HG03558 (cell line): ENCODE results near the gene C10orf88.
"Not testable (repeated sequence)": the region's sequence is repeated elsewhere in the genome, so short reads cannot be mapped to it uniquely, and the experiment has no call there.

ENCODE experiments used
- ATAC-seq: cut with Tn5 transposase; IDR thresholded peaks from one replicate; pipeline ENCODE4 v1.9.1; 2021; ENCODE audit warnings: moderate number of reproducible peaks; ENCODE audit not compliant: unreplicated experiment; ENCODE audit errors: extremely low read depth

The C10orf88 gene

DNA sequence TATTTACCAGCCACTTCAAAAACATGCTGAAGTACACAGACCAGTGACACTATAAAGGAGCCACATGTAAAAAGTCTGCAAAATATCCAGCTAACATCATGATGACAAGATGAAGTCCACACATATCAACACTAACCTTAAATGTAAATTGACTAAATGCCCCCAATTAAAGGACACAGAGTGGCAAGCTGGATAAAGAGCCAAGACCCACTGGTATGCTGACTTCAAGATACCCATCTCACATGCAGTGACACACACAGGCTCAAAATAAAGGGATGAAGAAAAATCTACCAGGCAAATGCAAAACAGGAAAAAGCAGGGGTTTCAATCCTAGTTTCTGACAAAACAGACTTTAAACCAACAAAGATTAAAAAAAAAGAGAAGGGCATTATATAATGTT, 12.9 kb upstream of the C10orf88 start:
- no peak for ATAC-seq

DNA sequence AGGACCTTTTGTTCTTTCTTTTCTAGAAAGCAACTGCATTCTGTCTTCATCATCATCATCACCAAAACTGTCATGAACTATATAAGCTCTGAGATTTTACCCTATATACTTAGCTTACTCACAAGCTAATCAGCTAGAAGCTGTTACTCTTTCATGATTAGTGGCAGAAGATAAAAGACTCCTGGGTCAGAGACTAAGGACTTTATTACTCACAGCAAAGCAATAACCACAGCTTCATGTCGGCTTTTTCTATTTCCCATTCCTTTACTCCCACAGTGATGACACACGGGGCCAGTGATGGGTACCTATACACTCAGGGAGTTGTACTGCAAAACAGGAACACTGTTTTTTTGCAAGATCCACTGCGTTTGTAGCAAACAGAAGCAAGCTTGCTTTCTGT, 8.4 kb upstream of the C10orf88 start:
- no peak for ATAC-seq

DNA sequence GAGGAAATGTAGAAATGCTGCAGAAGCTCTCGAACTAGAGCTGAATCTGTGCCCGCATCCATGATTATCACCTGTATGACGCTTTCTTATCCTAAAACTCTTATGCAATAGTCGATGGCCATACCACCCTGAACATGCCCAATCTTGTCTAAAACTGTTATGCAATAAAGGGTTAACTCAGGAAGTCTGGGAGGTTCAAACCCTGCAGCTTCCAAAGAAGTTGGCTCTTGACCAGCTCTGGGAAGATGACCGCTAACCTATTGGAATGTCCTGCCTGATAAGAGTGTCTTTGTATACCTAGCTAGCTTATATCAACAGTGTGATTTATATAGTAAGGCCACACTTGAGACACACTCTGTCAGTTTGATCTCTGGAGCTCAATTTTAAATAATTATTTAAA, 3.4 kb upstream of the C10orf88 start:
- no peak for ATAC-seq

GRCh38 chr10:122955892-122956291, 1.9 kb upstream of the C10orf88 start:
- no peak for ATAC-seq

GRCh38 chr10:122954731-122955050, 664 bp upstream of the C10orf88 start:
- ATAC-seq, result no peak

GRCh38 chr10:122949296-122949695, 4.7 kb downstream of the C10orf88 start:
- ATAC-seq, result no peak

GRCh38 chr10:122939856-122940543, 14.0 kb downstream of the C10orf88 start:
- ATAC-seq, result no peak

DNA sequence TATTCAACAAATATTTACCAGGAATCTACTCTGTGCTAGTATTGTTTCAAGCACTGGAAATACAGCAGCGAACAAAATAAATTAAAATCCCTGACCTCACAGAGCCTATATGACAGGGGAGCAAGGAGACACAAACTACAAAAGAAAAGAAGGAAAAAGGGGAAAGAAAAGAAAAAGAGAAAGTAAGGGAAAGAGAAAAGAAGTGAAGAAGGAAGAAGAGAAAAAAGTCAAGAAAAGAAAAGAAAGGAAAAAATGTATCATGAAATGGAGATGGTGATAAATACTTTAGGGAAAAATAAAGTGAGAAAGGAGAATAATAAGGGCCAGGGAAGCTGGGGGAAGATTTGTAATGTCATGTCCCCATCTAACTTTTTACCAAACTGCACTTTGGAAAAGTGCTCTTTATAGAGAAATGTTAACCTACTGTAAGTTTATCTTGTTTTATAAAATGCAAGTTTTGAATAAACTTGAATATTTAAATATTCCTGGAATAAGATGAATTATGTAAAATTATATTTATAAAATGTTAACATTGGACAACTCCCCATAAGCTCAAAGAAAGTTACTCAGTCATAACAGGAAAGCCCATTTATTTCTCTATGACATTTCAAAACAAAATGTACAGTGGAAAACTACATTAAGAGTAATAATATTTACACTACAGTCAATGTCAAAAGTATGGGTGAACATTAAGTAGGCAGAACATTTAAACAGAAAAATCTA, 14.7 kb downstream of the C10orf88 start:
- ATAC-seq, result no peak

DNA sequence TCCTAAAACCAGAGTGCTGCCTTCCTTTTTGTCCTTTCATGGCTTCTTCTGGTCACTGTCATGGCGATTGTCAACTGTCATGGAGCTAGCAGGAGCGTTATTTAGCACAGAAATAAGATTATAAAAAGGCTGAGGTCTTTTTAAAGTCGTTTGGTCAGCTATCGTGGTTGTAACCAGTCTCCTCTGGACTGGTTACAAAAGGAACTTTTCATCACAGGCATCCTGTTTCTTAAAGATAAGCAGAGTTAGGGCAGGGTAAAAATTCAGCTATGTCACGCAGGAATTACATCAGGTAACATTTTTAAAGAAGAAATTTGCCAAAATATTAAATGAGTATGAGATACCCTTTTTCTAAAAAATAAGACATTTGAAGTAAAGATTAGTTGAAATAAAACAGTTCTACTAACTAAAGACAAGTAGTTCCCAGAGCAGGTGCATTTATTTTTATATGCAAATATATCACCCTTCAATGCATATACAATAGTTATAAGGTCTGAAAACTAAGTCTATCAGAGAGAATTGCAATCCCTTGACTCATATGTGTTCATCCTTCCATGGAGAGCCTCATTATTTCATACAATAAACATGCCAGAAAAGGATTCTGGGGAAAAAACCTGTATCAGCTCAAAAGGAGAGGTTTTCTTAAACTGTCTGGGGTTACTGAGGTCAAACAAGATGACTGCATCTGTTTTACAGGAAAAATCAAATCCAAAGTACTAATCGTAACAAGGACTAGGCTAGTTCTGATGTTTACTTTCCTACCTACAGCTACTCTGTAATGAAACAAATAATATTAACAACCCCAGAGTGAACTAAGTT, 22.7 kb downstream of the C10orf88 start:
- no peak for ATAC-seq

DNA sequence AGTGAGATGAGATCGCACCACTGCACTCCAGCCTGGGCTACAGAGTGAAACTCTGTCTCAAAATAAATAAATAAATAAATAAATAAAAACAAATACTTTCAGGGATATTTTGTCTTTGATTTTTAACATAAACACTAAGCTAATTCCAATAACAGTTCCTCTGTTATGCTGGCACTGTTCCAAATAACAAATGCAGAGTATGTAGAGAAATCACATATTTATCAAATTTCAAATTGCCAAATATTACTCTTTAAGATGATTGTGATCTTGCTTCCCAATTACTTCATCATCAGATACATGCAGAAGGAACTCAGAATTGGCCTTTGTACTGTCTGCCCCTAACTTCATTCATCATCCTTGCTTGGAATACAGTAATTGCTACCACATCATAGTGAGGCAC, 23.9 kb downstream of the C10orf88 start:
- no peak for ATAC-seq

GRCh38 chr10:122915700-122916099, 38.3 kb downstream of the C10orf88 start:
- ATAC-seq, result no peak

DNA sequence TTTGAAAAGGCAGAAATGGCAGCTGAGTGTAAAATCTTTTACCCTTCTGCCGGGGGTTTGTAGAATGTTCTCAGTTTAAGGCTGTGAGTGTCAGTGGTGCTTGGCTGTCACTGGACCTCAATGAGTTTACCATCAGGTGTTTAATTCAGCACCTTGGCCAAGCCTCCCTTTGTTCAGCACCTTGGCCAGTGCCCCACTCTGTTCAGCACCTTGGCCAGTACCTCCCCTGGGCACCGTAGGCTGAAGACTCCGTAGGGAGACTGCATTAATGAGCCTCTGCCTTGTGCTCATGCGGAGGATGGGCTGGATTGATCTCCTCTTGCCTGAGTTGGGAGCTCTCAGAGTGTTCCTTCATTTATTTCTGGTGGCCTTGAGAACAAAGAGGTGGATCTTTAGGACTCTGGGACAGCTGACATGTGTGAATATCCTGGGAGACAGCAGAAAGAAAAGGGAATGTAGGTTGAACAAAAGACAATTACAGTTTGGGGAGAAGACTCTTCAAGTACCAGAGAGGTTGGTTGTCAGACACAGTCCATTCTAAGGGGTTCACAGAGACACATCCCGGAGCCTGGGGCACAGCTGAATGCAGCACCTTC, 42.0 kb downstream of the C10orf88 start:
- ATAC-seq, result no peak

DNA sequence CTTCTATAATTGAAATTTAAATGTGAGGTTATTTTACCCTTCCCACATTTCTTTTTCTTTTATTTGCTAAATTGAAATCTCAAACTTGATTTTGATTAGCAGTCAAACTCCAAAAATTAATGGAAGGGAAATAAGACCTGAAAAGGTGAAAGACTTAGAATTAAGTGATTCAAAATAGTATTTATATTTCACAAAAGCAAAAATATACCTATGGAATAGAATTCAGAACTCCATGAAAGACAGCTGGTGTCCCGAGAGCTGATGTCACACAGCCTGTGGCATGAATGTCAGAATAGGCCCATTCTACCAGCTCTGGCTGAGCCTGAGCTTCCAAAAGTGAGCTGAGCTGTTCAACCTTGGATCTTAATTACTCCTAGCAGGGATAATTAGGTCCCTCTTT, 43.7 kb downstream of the C10orf88 start, which contains the start of gene FAM24A:
TSS of gene FAM24A (plus strand) at position 301 of the 400 bp plus-strand sequence. CDS start 1,025 bp downstream, outside the sequence.
- ATAC-seq, result no peak

DNA sequence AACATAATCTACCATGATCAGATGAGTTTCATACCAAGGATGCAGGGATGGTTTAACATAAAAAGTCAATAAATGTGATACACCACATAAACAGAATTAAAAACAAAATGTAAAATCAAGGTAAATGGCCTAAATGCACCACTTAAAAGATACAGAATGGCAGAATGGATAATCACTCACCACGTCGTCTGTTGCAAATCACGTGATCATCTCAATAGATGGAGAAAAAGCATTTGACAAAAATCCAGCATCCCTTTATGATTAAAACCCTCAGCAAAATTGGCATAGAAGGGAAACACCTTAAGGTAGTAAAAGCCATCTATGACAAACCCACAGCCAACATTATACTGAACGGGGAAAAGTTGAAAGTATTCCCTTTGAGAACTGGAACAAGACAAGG, 50.2 kb downstream of the C10orf88 start:
- ATAC-seq, result not testable (repeated sequence)

DNA sequence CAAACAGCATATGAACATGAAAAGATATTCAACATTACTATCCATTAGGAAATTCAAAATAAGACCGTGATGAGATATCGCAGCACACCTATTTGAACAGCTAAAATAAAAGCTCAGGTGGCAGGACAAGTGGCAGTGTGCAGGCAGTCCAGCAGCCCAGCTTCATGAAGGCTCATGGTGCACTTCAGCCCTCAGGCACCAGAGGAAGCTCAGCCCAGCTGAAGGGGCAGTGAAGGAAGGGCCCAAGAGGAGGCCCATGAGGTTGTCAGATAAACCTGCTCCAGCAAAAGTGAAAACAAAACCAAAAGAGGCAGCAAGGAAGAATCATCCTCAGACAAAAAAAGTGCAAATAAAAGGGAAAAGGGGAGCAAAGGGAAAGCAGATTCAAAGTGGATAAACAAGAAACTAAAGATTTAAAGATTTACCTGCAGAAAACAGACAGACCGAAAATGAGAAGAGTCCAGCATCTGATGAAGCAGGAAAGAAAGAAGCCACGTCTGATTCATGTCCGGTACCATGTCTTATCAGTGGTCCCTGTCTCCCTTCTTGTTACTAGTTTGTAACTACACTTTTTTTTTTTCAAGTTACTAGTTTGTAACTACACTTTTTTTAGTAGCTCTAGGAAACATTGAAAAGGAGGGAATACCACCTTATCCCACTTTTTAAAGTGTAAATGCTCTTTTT, 59.6 kb downstream of the C10orf88 start:
- ATAC-seq, result no peak

DNA sequence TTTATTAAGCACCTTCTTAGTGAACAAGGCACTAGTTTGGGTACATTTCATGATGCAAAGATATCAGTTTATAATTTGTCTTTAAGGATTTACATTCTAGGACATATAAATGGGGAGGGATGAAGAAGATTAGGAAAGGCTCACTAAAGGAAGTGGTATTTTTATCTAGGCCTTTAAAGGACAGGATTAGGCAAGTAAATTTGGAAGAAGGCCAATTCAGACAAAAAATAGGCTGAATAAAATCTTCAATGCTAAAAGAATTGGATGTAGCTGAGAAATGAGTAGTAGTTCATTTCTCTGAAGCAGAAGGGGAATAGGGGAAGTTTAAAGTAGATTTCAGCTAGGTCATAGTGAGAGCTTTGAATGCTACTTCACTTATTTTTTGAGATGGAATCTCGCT, 69.9 kb downstream of the C10orf88 start:
- ATAC-seq, result no peak

- no peak for ATAC-seq
These were observed 71.3 kb downstream of the C10orf88 start for GRCh38 chr10:122882766-122883165.
